ENCODE data around the gene RNF123.
"Not testable (repeated sequence)": the region's sequence is repeated elsewhere in the genome, so short reads cannot be mapped to it uniquely, and the experiment has no call there.

Gene RNF123

DNA sequence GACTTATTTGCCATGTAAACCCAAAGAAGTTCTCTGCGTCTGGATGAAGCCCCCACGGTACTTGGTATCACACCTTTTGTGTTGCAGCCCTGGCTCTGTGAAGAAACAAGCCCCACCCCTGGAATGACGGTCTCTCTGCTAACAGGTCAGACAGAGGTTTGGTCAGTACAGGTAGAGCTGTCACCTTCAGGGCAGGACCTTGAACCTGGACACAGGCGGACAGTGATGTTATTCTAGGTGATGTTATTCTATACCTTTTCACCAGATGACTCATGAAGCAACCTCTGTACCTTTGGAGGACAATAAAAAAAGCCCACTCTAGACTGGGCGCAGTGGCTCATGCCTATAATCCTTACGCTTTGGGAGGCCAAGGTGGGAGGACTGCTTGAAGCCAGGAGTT, 45.4 kb downstream of the RNF123 start:
- TF ChIP-seq, protein P1, sequence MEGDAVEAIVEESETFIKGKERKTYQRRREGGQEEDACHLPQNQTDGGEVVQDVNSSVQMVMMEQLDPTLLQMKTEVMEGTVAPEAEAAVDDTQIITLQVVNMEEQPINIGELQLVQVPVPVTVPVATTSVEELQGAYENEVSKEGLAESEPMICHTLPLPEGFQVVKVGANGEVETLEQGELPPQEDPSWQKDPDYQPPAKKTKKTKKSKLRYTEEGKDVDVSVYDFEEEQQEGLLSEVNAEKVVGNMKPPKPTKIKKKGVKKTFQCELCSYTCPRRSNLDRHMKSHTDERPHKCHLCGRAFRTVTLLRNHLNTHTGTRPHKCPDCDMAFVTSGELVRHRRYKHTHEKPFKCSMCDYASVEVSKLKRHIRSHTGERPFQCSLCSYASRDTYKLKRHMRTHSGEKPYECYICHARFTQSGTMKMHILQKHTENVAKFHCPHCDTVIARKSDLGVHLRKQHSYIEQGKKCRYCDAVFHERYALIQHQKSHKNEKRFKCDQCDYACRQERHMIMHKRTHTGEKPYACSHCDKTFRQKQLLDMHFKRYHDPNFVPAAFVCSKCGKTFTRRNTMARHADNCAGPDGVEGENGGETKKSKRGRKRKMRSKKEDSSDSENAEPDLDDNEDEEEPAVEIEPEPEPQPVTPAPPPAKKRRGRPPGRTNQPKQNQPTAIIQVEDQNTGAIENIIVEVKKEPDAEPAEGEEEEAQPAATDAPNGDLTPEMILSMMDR (IDR thresholded peaks at IDR 0.05): no peak
- TF ChIP-seq ZFX (IDR thresholded peaks at IDR 0.05; ENCODE audit: borderline replicate concordance): no peak
- no peak overlapping the region for H3K27ac ChIP-seq

DNA sequence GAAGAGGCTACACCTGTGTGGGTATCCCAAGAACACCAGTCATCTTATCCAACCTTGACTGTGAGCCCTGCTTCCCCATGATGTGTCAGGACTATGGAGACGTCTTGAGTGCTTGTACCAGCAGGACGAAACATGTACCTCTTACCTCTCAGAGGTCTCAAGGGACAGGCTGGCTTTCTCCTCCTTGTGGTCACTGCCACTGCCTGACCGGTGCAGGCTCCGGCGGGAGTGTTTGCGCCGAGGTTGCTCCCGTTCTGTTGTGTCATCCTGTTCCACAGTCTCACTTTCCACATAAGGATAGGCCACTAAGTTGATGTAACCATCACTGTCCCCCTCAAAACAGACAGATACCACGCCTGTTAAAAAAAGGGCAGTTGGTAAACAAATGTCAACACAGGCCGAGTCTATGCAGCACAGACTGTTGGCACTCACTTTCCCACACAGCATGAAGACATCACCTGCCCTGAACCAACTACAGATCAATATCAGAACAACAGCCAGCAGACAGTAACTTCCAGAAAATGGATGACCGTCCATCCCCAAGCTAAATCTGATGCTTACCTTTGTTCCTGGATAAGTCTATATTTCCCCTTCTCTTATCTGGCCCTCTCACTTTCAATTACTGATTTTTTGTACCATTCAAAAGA, 48.8 kb downstream of the RNF123 start:
- TF ChIP-seq, protein P1 (IDR thresholded peaks at IDR 0.05): no peak
- TF ChIP-seq ZFX (IDR thresholded peaks at IDR 0.05; ENCODE audit: borderline replicate concordance): no peak
- H3K27ac ChIP-seq: no peak overlapping the region

DNA sequence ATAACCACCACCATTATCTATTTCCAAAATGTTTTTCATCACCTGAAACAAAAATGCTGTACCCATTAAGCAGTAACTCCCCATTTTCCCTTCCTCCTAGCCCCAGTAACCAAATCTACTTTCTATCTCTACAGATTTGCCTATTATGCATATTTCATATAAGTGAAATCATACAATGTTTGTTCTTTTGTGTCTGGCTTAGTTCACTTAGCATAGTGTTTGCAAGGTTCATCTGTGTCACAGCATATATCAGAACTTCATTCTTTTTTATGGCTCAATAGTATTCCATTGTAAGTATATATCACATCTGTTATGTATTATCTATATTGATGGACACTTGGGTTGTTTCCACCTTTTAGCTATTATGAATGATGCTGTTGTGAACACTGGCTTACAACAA, 51.1 kb downstream of the RNF123 start:
- TF ChIP-seq, protein P1 (IDR thresholded peaks at IDR 0.05): no peak
- no peak for TF ChIP-seq ZFX (IDR thresholded peaks at IDR 0.05; ENCODE audit: borderline replicate concordance)
- H3K27ac ChIP-seq: no peak overlapping the region

DNA sequence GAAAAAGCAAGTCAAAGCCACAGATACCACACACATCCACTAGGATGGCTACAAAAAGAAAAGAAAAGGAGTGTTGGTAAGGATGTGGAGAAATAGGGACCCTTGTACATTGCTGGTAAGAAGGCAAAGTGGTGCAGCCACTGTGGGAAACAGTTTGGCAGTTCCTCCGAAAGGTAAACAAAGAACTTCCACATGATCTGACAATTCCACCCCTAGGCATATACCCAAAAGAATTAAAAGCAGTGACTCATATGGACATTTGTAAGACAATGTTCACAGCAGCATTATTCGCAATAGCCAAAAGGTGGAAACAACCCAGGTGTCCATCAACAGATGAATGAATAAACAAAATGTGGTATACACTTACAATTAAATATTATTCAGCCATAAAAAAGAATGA, 56.6 kb downstream of the RNF123 start:
- no peak overlapping the region for H3K27ac ChIP-seq
- TF ChIP-seq ZFX (IDR thresholded peaks at IDR 0.05; ENCODE audit: borderline replicate concordance): no peak
- TF ChIP-seq, protein P1 (IDR thresholded peaks at IDR 0.05): no peak

DNA sequence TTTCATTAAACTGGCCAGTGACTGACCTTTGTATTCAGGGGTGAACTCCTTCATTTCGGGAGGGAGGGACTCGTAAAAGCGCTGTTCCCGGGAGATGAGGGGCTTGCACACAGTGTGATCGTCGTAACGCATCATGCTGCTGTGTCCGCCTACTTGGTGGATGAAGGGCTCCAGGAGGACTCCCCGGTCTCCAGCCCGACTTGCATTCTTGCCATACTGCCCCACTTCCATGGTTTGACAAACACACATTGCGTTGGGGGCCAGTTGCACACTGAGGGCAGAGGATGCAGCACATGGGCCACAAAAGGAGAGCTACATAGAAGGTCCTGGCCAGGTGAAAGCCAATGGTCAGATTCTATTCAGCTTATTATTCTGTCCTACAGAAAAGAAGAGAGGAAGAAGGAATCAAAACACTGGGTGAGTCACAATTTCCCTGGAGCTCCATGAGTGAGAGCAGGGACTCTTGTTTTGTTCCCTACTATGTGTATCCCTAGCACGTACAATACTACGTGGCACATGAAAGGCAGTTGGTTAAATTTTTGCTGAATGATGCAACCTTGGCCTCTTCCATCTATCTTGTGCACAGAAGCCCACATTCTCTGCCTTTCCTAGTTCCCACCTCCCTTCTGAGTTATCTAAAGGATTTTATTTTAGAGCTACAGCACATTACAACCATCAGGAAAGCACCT, 58.6 kb downstream of the RNF123 start:
- TF ChIP-seq, protein P1 (IDR thresholded peaks at IDR 0.05): no peak
- TF ChIP-seq ZFX (IDR thresholded peaks at IDR 0.05; ENCODE audit: borderline replicate concordance): no peak
- H3K27ac ChIP-seq: no peak overlapping the region

DNA sequence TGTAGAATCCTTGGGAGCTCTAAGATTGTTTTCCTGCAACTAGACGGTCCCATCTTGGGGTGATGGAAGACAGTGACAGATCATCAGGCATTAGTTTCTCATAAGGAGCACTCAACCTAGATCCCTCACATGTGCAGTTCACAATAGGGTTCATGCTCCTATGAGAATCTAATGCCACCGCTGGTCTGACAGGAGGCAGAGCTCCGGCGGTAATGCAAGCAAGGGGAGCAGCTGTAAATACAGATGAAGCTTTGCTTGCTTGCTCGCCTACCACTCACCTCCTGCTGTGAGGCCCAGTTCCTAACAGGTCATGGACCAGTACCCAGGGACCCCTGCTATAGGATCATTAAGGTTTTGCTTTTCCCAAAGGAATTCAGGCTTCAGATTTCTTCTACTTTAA, 59.5 kb downstream of the RNF123 start:
- not testable (repeated sequence) for H3K27ac ChIP-seq

DNA sequence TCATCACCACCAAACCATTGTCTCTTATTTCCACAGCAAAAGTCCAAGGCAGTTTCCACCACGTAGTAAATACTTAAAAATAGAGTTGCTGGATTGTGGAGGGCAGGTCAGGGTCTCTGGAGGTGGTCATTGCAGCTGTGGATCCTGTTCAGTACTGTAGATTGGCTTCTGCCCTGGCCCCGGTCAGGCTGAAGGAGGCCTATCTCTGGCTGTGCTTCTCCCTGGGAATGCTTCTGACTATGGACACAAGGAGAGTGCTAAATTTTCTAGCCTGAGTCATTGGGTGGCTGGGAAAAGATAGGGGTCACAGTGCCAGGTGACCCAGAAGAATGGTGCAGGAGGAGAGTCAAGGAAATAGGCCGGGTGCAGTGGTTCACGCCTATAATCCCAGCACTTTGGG, 60.7 kb downstream of the RNF123 start:
- H3K27ac ChIP-seq: no peak overlapping the region
- TF ChIP-seq ZFX (IDR thresholded peaks at IDR 0.05; ENCODE audit: borderline replicate concordance): no peak
- TF ChIP-seq, protein P1 (IDR thresholded peaks at IDR 0.05): no peak

Measured in 22Rv1 (cell line).